OCI-LY3 (cell line): ENCODE results near the gene CD14.

Experiments
- EZH2phosphoT487 ChIP-seq: fragments of 200-600 bp; shearing (Covaris generic); IDR thresholded peaks from 2 replicates; pipeline ENCODE4 v1.6.1; 2018; ENCODE audit warnings: antibody characterized with exemption, mixed run types, low read depth
- TF ChIP-seq, protein P1 (sequence below): fragments of 200-600, 300-600 bp; sonication (generic); IDR thresholded peaks from 2 replicates; pipeline ENCODE4 v1.5.1; 2014; ENCODE audit warnings: antibody characterized with exemption, low read length, low read depth

DNA sequence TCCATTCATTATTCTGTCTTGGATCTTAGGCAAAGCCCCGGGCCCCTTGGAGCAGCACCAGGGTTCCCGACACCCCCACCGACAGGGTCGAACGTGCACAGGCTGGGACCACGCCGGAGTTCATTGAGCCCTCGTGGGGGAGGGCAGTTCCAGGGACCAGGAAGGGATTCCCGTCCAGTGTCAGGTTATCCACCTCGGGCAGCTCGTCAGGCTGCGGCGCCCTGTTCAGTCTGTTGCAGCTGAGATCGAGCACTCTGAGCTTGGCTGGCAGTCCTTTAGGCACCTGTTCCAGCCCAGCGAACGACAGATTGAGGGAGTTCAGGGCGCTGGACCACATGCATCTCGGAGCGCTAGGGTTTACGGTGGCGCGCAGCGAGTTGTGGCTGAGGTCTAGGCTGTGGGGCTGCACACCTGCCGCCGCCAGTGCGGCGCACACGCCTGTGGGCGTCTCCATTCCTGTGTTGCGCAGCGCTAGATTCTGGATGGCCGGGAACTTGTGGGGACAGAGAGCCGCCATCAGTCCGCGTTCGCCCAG is 1.1 kb downstream of the CD14 start:
- TF ChIP-seq, protein P1, sequence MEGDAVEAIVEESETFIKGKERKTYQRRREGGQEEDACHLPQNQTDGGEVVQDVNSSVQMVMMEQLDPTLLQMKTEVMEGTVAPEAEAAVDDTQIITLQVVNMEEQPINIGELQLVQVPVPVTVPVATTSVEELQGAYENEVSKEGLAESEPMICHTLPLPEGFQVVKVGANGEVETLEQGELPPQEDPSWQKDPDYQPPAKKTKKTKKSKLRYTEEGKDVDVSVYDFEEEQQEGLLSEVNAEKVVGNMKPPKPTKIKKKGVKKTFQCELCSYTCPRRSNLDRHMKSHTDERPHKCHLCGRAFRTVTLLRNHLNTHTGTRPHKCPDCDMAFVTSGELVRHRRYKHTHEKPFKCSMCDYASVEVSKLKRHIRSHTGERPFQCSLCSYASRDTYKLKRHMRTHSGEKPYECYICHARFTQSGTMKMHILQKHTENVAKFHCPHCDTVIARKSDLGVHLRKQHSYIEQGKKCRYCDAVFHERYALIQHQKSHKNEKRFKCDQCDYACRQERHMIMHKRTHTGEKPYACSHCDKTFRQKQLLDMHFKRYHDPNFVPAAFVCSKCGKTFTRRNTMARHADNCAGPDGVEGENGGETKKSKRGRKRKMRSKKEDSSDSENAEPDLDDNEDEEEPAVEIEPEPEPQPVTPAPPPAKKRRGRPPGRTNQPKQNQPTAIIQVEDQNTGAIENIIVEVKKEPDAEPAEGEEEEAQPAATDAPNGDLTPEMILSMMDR: no peak
- no peak for TF ChIP-seq EZH2phosphoT487
